ENCODE results near the gene PRICKLE3.

PRICKLE3 gene, protein sequence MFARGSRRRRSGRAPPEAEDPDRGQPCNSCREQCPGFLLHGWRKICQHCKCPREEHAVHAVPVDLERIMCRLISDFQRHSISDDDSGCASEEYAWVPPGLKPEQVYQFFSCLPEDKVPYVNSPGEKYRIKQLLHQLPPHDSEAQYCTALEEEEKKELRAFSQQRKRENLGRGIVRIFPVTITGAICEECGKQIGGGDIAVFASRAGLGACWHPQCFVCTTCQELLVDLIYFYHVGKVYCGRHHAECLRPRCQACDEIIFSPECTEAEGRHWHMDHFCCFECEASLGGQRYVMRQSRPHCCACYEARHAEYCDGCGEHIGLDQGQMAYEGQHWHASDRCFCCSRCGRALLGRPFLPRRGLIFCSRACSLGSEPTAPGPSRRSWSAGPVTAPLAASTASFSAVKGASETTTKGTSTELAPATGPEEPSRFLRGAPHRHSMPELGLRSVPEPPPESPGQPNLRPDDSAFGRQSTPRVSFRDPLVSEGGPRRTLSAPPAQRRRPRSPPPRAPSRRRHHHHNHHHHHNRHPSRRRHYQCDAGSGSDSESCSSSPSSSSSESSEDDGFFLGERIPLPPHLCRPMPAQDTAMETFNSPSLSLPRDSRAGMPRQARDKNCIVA

DNA sequence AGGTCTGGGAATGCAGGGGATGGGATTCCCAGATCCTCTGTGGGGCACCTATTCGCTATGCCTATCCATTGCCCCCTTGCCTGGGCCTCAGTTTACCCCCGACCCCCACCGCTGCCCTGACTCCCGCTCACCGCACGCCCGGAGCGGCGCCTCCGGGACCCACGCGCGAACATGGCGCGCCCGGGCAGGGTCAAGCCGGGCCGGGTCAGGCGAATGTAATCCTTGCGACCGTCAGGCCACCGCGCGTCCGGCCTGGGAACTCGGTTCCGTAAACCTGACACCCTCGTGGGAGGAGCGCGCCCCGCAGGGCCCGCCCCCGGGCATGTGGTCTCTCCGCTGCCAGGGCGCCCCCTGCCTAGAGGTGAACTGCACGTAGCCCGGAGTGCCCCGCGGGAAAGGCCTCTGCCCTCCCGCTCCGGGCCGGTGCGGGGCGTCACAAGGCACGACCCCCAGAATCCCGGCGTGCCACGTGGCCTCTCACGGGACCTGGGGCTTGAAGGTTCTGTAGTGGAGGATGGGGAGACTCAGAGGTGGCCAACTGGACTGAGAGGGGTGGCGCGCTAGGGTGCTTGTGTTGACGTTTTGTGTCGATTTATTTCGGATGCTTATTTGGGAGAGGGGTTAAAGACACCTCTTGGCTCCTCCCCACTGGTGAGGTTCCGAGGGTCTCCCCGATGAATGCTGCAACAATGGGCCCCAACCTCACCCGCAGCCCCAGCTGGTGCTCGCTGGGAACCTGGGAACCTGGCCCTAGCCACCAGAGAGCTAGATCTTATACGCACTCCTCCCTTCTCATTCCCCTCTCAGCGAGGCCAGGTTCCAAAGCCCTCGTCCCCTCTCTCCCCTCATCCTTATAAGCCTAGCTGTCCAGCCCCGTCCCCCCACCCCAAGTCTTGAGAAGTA, at the start of gene PRICKLE3:
PRICKLE3 (minus strand) TSS at position 249 of the 903 bp plus-strand sequence; CDS start at position 173, 76 bp downstream.
- no peak for DNase-seq (ENCODE audit: low read depth)

DNA sequence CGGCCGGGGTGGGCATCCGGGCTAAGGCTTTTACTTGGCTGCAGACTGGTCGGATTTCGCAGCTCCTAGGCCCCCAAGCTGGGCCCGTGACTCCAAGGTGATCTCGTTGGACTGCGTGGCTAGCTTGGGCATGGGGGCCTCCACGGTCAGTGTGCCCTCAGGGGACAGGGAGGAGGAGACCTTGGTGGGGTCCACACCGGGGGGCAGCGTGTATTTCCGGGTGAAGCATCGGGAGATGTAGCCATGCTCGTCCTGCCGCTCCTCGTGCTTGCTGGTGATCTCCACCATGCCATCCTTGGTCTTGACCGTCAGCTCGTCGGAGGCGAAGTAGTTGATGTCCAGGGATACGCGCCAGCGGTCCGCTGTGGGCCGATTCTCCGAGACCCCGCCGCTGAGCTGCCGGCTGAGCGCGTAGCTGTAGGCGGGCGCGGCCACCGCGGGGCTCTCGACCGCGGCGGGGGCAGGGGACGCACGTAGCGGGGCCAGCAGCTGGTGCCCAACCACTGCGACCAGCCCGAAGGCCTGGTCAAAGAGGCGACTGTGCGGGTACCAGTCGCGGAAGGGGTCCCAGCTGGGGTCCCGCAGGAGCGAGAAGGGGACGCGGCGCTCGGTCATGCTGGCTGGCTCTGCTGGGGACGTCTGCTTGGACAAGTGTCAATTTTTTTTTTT, 47.8 kb upstream of the PRICKLE3 start:
- no peak for DNase-seq (ENCODE audit: low read depth)

DNA sequence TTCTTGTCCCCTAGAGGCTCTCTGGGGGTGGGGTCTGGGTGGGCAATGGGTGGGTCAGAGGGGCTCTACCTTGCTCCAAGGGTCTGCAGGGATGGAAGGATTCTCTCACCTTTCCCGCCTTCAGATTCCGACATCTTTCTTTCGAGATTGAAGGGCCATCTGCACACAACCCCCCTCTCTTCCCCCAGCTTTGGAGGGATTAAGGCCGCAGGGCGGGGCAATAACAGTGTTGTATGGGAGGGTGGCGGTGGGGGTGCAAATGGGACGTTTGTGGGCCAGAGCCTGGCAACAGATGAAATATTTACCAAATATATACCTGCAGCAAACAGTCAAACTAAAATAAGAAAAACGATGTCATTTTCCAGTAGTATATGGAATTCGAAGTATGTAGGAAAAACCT, 47.0 kb upstream of the PRICKLE3 start, which contains the start of gene CACNA1F:
CACNA1F (minus strand) TSS at position 165 of the 400 bp plus-strand sequence; CDS start at position 134, 31 bp downstream.
- no peak for DNase-seq (ENCODE audit: low read depth)

DNA sequence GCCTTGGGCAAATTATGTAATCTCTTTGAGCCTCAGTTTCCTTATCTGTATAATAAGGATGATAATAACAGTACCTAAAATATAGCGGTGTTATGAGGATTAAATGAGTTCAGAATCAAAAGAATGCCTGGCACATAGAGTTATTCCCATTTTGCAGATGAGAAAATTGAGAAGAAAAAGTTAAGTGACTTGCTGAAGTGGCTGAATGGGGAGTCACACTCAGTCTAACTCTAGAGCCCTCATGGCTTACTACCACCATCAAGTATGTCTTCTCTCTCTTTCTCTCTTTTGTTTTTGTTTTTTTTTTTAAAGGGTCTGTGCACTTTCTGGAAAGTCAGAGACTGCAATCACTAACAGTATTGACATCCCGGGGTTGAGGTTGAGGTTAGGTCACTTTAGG, 46.4 kb upstream of the PRICKLE3 start:
- no peak for DNase-seq (ENCODE audit: low read depth)

DNA sequence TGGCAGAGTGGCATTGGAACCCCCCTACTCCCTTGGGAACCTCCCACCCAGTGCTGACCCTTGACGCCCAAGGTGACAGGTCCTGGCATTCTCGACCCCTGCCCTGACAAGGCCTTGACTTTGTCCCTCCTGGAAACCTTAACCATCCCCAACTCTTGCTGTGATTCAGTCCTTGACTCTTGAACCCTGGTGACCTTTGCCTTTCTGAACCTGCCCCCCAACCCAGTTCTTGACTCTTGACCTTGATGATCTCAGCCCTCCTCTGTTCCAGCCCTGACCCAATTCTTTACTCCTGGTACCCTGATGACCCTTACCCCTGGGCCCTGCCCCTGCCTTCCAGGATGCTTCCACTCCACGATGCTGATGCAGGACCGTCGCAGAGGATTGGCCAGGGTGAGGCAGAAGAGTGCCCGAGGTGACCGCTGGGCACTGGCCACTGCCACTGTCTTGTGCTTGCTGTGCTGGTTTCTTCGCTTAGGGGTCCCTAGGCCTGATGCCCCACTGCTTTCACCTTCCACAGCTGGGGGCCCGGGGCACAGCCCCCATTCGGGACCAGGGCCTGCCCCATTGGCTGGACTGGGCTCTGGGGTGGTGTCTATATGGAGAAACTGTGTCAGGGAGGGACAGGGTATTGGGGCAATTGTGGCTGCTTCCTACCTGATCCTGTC, 45.3 kb upstream of the PRICKLE3 start:
- no peak for DNase-seq (ENCODE audit: low read depth)

DNA sequence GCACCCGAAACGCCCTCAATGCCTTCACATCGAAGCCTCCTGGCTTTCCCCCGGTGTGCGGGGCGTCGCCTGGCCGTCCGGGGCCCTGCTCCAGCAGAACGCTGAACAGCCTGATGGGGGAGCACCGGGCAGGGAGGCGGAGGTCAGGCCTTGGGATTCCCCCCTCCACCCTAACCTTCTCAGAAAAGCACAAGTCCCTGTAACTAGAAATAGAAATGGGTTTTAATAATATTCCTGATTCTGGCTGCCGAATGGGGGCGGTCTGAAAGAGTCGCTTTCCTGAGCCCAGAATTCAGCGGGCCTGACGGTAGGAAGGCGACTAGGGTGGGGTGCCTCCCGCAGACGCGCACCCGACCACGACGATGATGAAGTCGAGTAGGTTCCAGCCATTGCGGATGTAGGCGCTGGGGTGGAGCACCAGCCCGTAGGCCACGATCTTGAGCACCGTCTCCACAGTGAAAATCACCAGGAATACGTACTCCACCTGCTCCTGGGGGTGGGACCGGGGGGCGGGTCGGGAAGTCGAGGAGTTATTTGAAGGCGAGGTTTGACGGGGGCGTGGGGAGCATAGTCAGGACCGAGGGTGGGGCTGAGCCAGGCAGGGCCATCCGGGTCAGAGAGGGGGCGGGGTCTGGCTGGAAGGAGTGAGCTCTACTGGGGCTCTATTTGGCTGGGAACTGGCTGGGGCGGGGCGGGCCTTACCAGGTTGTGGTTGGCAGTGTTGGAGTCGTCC, 44.5 kb upstream of the PRICKLE3 start:
- no peak for DNase-seq (ENCODE audit: low read depth)

DNA sequence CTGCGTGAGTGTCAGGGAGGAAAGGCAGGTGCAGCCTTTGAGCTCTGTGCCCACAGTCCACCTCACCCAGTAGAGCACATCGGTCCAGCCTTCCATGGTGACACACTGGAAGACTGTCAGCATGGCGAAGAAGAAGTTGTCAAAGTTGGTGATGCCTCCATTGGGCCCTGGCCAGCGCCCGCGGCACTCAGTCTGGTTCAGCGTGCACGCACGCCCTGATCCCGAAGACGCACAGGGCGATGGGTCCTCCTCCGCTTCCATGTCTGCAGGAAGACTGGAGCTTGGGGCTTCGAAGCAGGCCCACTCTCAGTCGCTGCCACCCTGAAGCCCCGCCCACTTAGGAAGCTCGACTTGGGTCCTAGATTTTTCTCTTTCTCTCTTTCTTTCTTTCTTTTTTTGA, 42.0 kb upstream of the PRICKLE3 start:
- no peak for DNase-seq (ENCODE audit: low read depth)

DNA sequence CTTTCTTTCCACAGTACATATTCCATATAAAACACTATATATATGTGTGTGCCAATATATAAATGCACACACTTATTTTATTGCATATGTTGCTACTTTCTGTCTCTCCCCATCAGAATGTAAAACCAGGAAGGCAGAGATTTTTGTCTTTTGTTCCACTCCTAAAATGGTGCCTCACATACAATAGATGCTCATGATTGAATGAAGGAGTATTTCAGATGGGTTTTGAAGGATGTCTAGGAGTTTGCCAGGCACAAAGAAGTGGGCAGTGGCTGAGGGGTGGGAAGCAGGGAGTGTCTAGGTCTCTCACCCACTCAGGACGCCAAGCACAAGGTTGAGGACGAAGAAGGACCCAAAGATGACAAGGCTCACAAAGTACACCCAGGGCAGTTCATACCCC, 41.6 kb upstream of the PRICKLE3 start:
- DNase-seq (ENCODE audit: low read depth): no peak

DNA sequence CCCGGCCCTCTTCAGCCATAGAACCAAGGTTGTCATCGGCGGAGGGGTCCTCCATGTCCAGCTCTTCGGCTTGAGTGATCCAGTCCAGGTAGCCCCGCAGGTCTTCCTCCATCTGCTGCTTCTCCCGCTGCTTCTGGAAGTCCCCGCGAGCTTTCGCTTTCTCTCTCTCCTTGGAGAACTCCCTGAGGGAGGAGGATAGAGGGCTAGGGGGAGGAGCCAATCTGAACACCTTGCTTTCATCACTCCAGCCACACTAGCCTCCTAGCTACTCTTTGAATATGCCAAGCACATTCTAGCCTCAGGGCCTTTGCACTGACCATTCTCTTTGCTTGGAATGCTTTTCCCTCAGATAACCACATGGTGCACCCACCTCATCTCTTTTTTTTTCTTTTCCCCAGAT, 40.8 kb upstream of the PRICKLE3 start:
- no peak for DNase-seq (ENCODE audit: low read depth)

DNA sequence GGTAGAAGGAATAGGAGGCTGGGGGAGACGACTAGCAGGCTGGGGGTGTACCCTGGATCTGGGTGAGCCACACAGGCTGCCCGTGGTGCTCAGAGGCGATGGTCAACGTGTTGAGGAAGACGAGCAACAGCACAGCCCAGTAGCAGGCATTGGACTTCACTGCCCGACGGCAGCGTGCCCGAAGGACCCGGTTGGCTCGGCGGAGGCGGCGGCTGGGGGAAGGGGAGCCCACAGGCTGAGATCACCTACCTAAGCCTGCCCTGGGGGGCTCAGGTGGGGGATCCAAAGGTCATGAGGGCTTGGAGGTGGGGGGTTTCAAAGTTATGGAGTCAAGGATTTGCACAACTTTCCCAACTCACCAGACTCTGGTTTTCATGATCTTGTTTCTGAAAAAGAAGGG, 39.7 kb upstream of the PRICKLE3 start:
- no peak for DNase-seq (ENCODE audit: low read depth)

DNA sequence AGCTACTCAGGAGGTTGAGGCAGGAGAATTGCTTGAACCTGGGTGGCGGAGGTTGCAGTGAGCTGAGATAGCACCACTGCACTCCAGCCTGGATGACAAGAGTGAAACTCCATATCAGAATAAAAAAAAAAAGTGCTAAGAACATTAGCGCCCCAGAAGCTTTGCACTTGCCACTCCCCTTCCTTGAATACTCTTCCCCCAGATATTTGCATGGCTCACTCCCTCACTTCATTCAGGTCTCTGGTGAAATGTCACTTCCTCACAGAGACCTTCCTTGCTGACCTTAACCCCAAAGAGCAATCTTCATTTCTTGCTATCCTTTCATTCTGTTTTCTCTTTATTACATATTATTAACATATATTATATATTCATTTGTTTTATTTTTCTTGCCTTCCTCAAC, 35.7 kb upstream of the PRICKLE3 start:
- no peak for DNase-seq (ENCODE audit: low read depth)

DNA sequence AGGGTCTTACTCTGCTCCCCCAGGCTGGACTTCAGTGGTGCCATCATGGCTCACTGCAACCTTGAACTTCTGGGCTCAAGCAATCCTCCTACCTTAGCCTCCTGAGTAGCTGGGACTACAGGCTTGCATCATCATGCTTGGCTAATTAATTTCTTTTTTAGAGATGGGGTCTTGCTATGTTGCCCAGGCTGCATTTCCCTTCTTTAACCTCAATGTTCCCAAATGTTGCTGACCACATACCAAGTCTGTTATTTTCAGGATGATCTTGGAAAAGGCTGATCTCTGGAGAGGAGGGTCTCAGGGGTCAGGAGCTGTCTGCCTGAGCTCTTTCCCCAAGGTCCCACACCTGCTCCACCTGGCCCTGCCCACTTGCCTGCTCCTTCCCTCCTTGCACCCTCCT, 33.9 kb upstream of the PRICKLE3 start:
- no peak for DNase-seq (ENCODE audit: low read depth)

DNA sequence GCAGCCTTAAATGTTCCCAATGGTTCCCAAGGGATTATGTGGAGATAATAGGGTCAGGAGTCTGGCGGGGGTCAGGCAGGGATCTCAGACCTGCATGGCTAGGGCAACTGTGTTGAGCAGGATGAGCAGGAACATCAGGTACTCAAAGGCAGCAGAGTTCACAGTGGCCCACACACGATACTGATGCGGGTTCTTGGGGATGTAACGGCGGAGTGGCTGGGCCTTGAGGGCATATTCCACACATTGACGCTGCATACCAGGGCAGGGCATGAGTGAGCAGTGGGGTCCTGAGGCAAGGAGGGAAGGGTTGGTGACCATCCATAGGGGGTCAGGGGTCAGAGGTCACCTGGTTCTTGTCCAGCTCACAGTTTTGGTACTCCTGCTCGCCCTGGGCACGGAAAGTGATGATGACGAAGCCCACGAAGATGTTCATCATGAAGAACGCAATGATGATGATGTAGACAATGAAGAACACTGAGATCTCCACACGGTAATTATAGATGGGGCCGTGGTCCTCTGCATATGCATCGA, 28.9 kb upstream of the PRICKLE3 start:
- DNase-seq (ENCODE audit: low read depth): no peak

DNA sequence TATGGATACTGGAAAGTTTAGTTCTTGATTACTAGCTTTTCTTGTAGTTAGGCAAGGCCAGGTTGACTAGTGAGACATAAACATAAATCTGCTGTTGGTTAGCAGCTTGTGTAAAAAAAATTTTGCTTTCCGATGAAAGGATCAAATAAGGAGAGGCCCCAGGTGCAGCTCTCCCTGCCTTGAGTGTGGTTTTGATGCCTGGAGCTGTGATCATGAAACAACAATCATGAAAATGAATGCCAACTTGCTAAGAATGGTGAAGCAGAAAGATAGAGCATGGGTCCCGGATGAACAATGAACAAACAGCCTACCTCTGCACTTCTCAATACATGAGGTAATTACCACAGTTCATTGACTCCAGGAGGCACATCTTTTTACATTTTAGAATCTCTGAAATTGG, 28.2 kb upstream of the PRICKLE3 start:
- DNase-seq (ENCODE audit: low read depth): no peak

DNA sequence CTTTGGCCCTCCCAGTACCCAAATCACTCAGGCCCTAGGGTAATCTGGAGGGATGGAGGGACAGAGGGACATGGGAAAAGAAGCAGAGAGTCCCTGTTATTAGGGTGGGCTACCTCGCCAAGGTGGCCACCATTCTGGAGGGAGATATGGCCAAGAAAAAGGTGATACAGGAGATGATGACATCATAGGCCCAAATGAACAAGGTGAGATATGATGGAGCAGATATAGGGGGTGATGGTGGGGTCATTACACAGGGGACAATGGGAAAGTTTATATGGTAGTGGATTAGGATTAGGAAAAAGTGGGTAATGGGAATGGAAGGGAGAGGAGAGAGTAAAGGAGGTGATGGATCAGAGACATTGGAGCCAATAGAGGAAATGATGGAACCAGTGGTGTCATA, 26.7 kb upstream of the PRICKLE3 start:
- DNase-seq (ENCODE audit: low read depth): no peak

DNA sequence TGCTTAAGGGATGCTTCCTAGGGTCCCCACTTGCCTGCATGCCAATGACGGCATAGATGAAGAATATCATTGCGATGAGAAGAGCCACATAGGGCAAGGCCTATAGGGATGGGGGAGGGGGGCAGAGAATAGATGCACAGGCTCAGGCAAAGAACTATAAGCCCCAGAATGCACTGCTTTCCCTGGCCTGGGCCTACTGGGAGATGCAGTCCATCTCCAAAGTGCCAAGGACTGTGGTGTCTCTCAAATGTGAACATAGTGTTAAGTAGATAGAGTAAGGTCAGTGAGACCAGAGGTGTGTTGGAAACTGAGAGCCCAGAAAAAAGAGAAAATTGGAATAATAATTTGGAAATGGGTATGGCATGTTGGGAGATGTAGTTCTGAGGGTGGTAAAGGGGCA, 26.0 kb upstream of the PRICKLE3 start:
- DNase-seq (ENCODE audit: low read depth): no peak

DNA sequence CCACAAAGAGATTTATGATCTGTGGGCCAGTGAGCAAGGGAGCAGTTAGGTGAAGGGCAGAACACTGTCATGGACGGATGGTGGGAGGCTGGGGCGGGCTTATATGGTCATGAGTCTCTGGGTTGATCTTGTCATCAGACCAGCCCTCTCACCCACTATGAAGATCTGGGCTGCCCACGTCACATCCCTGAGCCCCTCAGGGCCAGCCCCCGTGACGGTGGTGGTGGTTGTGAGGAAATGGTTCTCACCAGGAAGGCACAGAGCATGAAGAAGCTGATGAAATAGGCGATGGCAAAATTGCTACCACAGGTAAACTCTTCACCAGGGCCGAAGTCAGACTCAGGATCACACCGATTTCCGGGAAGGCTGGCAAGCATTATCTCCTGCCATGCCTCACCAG, 24.9 kb upstream of the PRICKLE3 start:
- no peak for DNase-seq (ENCODE audit: low read depth)

DNA sequence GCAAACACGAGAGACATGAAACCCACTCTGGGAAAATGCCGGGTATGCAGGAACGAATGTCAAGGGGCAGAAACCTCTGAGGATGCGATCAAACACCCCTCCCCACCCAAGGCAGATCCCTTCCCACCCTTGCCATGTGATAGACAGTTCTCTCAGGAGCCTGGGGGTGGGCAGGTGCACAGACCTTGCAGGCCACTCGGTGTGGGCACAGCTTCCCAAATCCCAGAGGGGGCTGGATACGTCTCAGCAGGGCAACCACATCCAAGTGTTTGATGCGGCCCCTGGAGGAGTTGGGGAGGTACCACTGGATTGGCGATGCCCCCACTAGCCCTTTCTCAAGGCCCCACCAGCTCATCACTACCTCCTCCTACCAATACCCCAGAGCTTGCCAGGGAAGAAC, 24.2 kb upstream of the PRICKLE3 start:
- no peak for DNase-seq (ENCODE audit: low read depth)

DNA sequence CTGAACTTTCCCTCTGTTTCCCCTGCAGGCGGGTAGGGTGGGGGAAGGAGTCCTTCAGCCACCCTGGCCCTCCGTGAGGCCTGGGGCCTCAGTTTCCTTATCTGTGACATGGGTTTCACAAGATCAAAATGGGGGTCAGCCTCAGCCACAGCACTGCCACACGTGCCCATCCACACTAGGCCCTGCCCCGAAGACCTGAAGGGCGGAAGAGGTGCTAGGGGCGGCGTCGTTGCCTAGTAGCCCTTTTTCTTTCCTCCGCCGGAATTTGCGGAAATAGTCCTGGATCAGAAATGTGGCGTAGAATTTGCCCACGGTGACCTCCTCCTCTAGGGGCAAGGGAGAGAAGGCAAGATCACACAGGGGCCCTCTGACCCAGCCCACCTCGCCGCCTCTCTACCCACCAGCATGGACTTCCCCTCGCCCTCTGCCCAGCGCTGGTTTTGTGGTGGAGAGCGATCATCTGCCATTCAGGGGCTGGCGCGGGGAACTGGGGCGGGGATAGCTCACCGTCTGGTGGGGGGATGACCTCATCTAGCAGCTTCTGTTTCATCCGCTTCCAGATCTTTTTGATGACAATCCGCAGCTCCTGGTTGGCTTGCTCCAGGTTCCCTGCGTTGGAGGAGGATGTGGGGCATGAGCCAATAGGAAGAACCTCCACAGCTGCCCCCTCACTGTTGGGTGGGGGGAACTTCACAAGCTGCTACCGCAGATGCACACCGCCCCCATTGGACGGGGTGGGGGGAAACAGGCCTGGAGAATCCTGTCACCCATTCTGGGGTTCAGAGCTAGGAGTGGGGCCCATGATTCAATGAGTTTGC, 23.5 kb upstream of the PRICKLE3 start:
- DNase-seq (ENCODE audit: low read depth): no peak

DNA sequence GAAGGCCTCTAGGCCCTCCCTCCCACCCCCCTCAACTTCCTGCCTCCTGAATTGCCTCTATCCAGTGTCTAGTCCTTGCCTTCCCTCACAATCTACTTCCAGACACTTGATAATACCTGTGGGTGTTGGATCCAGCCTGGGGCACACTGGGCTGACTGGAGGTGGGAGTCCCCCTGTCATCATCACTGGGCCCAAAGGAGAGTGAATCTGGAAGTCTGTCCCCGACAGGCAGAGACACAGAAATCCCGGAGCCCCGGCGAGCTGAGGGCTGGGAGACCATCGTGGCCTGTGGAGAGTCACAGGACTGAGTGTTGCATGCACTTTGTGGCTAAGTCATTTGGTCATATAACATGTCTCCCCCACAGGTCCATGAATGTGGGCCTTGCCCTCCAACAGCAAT, 22.2 kb upstream of the PRICKLE3 start:
- DNase-seq (ENCODE audit: low read depth): no peak
